ENCODE results near the gene PNRC2.

The PNRC2 gene

GRCh38 chr1:23995431-23995837 is 35.8 kb downstream of the PNRC2 start:
- H3K9ac ChIP-seq (ENCODE audit: insufficient read length): no peak overlapping the region
- H3K36me3 ChIP-seq (ENCODE audit: insufficient read depth, low read length): no peaks in the 10 kb centered on the region
- DNase-seq (ENCODE audit: low read depth, low spot score): no peak
- TF ChIP-seq EZH2 (IDR thresholded peaks at IDR 0.05) (no peak), POLR2AphosphoS5 (IDR thresholded peaks at IDR 0.05; ENCODE audit: borderline replicate concordance, low read depth, low read length) (no peak), FOXP2 (optimal IDR thresholded peaks at IDR 0.05; ENCODE audit: control extremely low read depth, extremely low read length, insufficient read depth) (no peak)
- no peak overlapping the region for H3K4me3 ChIP-seq
- H3K27ac ChIP-seq: no peak overlapping the region
- H3K9me3 ChIP-seq (ENCODE audit: low read depth, low read length): no peaks in the 10 kb centered on the region

GRCh38 chr1:23996700-23997229 is 37.1 kb downstream of the PNRC2 start:
- H3K9ac ChIP-seq (ENCODE audit: insufficient read length): no peak overlapping the region
- H3K9me3 ChIP-seq (ENCODE audit: low read depth, low read length): no peaks in the 10 kb centered on the region
- no peaks in the 10 kb centered on the region for H3K36me3 ChIP-seq (ENCODE audit: insufficient read depth, low read length)
- DNase-seq (ENCODE audit: low read depth, low spot score): no peak
- H3K27ac ChIP-seq: no peak overlapping the region
- no peak overlapping the region for H3K4me3 ChIP-seq
- TF ChIP-seq EZH2 (IDR thresholded peaks at IDR 0.05): no peak
- TF ChIP-seq POLR2AphosphoS5 (IDR thresholded peaks at IDR 0.05; ENCODE audit: borderline replicate concordance, low read depth, low read length): no peak
- TF ChIP-seq FOXP2 (optimal IDR thresholded peaks at IDR 0.05; ENCODE audit: control extremely low read depth, extremely low read length, insufficient read depth): no peak

- DNase-seq (ENCODE audit: low read depth, low spot score): no peak
Observed at GRCh38 chr1:23997812-23998211, 38.2 kb downstream of the PNRC2 start.

GRCh38 chr1:23999156-23999671 is 39.6 kb downstream of the PNRC2 start:
- Histone ChIP-seq H3K36me3 (ENCODE audit: insufficient read depth, low read length) (no peaks in the 10 kb centered on the region), H3K27ac (no peak overlapping the region), H3K9ac (ENCODE audit: insufficient read length) (no peak overlapping the region), H3K4me3 (no peak overlapping the region), H3K9me3 (ENCODE audit: low read depth, low read length) (no peaks in the 10 kb centered on the region)
- TF ChIP-seq EZH2 (IDR thresholded peaks at IDR 0.05) (no peak), FOXP2 (optimal IDR thresholded peaks at IDR 0.05; ENCODE audit: control extremely low read depth, extremely low read length, insufficient read depth) (no peak), POLR2AphosphoS5 (IDR thresholded peaks at IDR 0.05; ENCODE audit: borderline replicate concordance, low read depth, low read length) (no peak)
- no peak for DNase-seq (ENCODE audit: low read depth, low spot score)

More at GRCh38 chr1:23997812-23998211, 38.2 kb downstream of the PNRC2 start:
- Histone ChIP-seq H3K36me3 (ENCODE audit: insufficient read depth, low read length) (no peaks in the 10 kb centered on the region), H3K9me3 (ENCODE audit: low read depth, low read length) (no peaks in the 10 kb centered on the region), H3K4me3 (no peak overlapping the region), H3K9ac (ENCODE audit: insufficient read length) (no peak overlapping the region), H3K27ac (0 out of 2 replicates have a peak overlapping the region, but pooled peaks have one; percentile 36)
- TF ChIP-seq EZH2 (IDR thresholded peaks at IDR 0.05): no peak
- no peak for TF ChIP-seq POLR2AphosphoS5 (IDR thresholded peaks at IDR 0.05; ENCODE audit: borderline replicate concordance, low read depth, low read length)
- no peak for TF ChIP-seq FOXP2 (optimal IDR thresholded peaks at IDR 0.05; ENCODE audit: control extremely low read depth, extremely low read length, insufficient read depth)

GRCh38 chr1:24002695-24003094 is 43.1 kb downstream of the PNRC2 start:
- H3K36me3 ChIP-seq (ENCODE audit: insufficient read depth, low read length): no peaks in the 10 kb centered on the region
- no peaks in the 10 kb centered on the region for H3K9me3 ChIP-seq (ENCODE audit: low read depth, low read length)
- no peak overlapping the region for H3K27ac ChIP-seq
- no peak overlapping the region for H3K4me3 ChIP-seq
- DNase-seq (ENCODE audit: low read depth, low spot score): no peak
- no peak overlapping the region for H3K9ac ChIP-seq (ENCODE audit: insufficient read length)
- TF ChIP-seq FOXP2 (optimal IDR thresholded peaks at IDR 0.05; ENCODE audit: control extremely low read depth, extremely low read length, insufficient read depth) (no peak), EZH2 (IDR thresholded peaks at IDR 0.05) (no peak), POLR2AphosphoS5 (IDR thresholded peaks at IDR 0.05; ENCODE audit: borderline replicate concordance, low read depth, low read length) (no peak)

GRCh38 chr1:24003331-24003972 is 43.8 kb downstream of the PNRC2 start:
- TF ChIP-seq EZH2 (IDR thresholded peaks at IDR 0.05): no peak
- no peak for TF ChIP-seq FOXP2 (optimal IDR thresholded peaks at IDR 0.05; ENCODE audit: control extremely low read depth, extremely low read length, insufficient read depth)
- no peak for TF ChIP-seq POLR2AphosphoS5 (IDR thresholded peaks at IDR 0.05; ENCODE audit: borderline replicate concordance, low read depth, low read length)
- H3K9ac ChIP-seq (ENCODE audit: insufficient read length): no peak overlapping the region

GRCh38 chr1:24004132-24004531 is 44.5 kb downstream of the PNRC2 start:
- no peaks in the 10 kb centered on the region for H3K9me3 ChIP-seq (ENCODE audit: low read depth, low read length)
- H3K4me3 ChIP-seq: no peak overlapping the region
- no peak for DNase-seq (ENCODE audit: low read depth, low spot score)
- TF ChIP-seq EZH2 (IDR thresholded peaks at IDR 0.05) (no peak), FOXP2 (optimal IDR thresholded peaks at IDR 0.05; ENCODE audit: control extremely low read depth, extremely low read length, insufficient read depth) (no peak), POLR2AphosphoS5 (IDR thresholded peaks at IDR 0.05; ENCODE audit: borderline replicate concordance, low read depth, low read length) (no peak)
- H3K36me3 ChIP-seq (ENCODE audit: insufficient read depth, low read length): no peaks in the 10 kb centered on the region
- H3K9ac ChIP-seq (ENCODE audit: insufficient read length): no peak overlapping the region
- H3K27ac ChIP-seq: no peak overlapping the region

More at GRCh38 chr1:24003331-24003972, 43.8 kb downstream of the PNRC2 start:
- Histone ChIP-seq H3K4me3 (no peak overlapping the region), H3K27ac (no peak overlapping the region), H3K36me3 (ENCODE audit: insufficient read depth, low read length) (no peaks in the 10 kb centered on the region), H3K9me3 (ENCODE audit: low read depth, low read length) (no peaks in the 10 kb centered on the region)
- DNase-seq (ENCODE audit: low read depth, low spot score): no peak

GRCh38 chr1:24005163-24005562 is 45.5 kb downstream of the PNRC2 start:
- no peak for DNase-seq (ENCODE audit: low read depth, low spot score)
- no peak for TF ChIP-seq POLR2AphosphoS5 (IDR thresholded peaks at IDR 0.05; ENCODE audit: borderline replicate concordance, low read depth, low read length)
- TF ChIP-seq EZH2 (IDR thresholded peaks at IDR 0.05): no peak
- no peak for TF ChIP-seq FOXP2 (optimal IDR thresholded peaks at IDR 0.05; ENCODE audit: control extremely low read depth, extremely low read length, insufficient read depth)
- Histone ChIP-seq H3K9me3 (ENCODE audit: low read depth, low read length) (no peaks in the 10 kb centered on the region), H3K4me3 (no peak overlapping the region), H3K9ac (ENCODE audit: insufficient read length) (no peak overlapping the region), H3K36me3 (ENCODE audit: insufficient read depth, low read length) (no peaks in the 10 kb centered on the region), H3K27ac (no peak overlapping the region)
